ENCODE data around the gene RFX5. TPM values are rescaled to one million over a fixed set of nuclear protein-coding genes. Genes with fewer than 3 reads are reported as not detected.

The RFX5 gene
- total RNA-seq, 2 donors from 2014 or later: 25.5 to 27.2 TPM

GRCh38 chr1:151318975-151319374 is 28.1 kb downstream of the RFX5 start:
- Histone ChIP-seq H3K4me3 (no peak overlapping the region), H3K9me3 (no peaks in the 10 kb centered on the region), H3K36me3 (no peaks in the 10 kb centered on the region), H3K27ac (no peak overlapping the region), H3K4me1 (replicated peaks) (no peaks in the 10 kb centered on the region), H3K27me3 (replicated peaks; ENCODE audit: insufficient read depth) (no peaks in the 10 kb centered on the region)
- intact Hi-C loops (cut with DNase I): no loop called here
- no peak for DNase-seq (ENCODE audit: low spot score)
- 70% methylated on average over 3 of the region's 3 CpGs for WGBS
- TF ChIP-seq POLR2A (IDR thresholded peaks at IDR 0.05) (no peak), CTCF (IDR thresholded peaks at IDR 0.05) (no peak), POLR2AphosphoS5 (IDR thresholded peaks at IDR 0.05) (no peak)

GRCh38 chr1:151315565-151316235 is 31.4 kb downstream of the RFX5 start:
- H3K4me3 ChIP-seq: no peak overlapping the region
- no peaks in the 10 kb centered on the region for H3K4me1 ChIP-seq (replicated peaks)
- intact Hi-C loops (cut with DNase I): no loop called here
- DNase-seq (ENCODE audit: low spot score): no peak
- no peak overlapping the region for H3K27ac ChIP-seq
- no peak for TF ChIP-seq CTCF (IDR thresholded peaks at IDR 0.05)
- TF ChIP-seq POLR2AphosphoS5 (IDR thresholded peaks at IDR 0.05): no peak
- no peak for TF ChIP-seq POLR2A (IDR thresholded peaks at IDR 0.05)
- no peaks in the 10 kb centered on the region for H3K9me3 ChIP-seq
- H3K36me3 ChIP-seq: no peaks in the 10 kb centered on the region
- no peaks in the 10 kb centered on the region for H3K27me3 ChIP-seq (replicated peaks; ENCODE audit: insufficient read depth)
- 90% methylated on average over 17 of the region's 17 CpGs for whole genome bisulfite sequencing

GRCh38 chr1:151314137-151314875 is 32.7 kb downstream of the RFX5 start:
- intact Hi-C loops (cut with DNase I): no loop called here
- no peaks in the 10 kb centered on the region for H3K9me3 ChIP-seq
- no peak for DNase-seq (ENCODE audit: low spot score)
- H3K27ac ChIP-seq: no peak overlapping the region
- H3K27me3 ChIP-seq (replicated peaks; ENCODE audit: insufficient read depth): no peaks in the 10 kb centered on the region
- H3K4me1 ChIP-seq (replicated peaks): peaks cover 4% of the 10 kb centered on the region
- H3K36me3 ChIP-seq: no peaks in the 10 kb centered on the region
- TF ChIP-seq POLR2AphosphoS5 (IDR thresholded peaks at IDR 0.05): no peak
- no peak for TF ChIP-seq CTCF (IDR thresholded peaks at IDR 0.05)
- no peak for TF ChIP-seq POLR2A (IDR thresholded peaks at IDR 0.05)
- H3K4me3 ChIP-seq: no peak overlapping the region
- 40% methylated on average over 3 of the region's 3 CpGs for WGBS

GRCh38 chr1:151313501-151313900 is 33.6 kb downstream of the RFX5 start:
- intact Hi-C loops (cut with DNase I): no loop called here
- no peak for DNase-seq (ENCODE audit: low spot score)
- Histone ChIP-seq H3K4me3 (no peak overlapping the region), H3K27me3 (replicated peaks; ENCODE audit: insufficient read depth) (no peaks in the 10 kb centered on the region), H3K36me3 (no peaks in the 10 kb centered on the region), H3K9me3 (no peaks in the 10 kb centered on the region), H3K4me1 (replicated peaks) (peaks cover 4% of the 10 kb centered on the region), H3K27ac (no peak overlapping the region)
- TF ChIP-seq CTCF (IDR thresholded peaks at IDR 0.05) (no peak), POLR2AphosphoS5 (IDR thresholded peaks at IDR 0.05) (no peak), POLR2A (IDR thresholded peaks at IDR 0.05) (no peak)
- WGBS: 63% methylated on average over 2 of the region's 2 CpGs

- H3K4me1 ChIP-seq (replicated peaks): peaks cover 4% of the 10 kb centered on the region
- H3K27ac ChIP-seq: no peak overlapping the region
- no peak overlapping the region for H3K4me3 ChIP-seq
- no peaks in the 10 kb centered on the region for H3K9me3 ChIP-seq
- no peak for TF ChIP-seq POLR2A (IDR thresholded peaks at IDR 0.05)
- TF ChIP-seq CTCF (IDR thresholded peaks at IDR 0.05): no peak
- no peak for TF ChIP-seq POLR2AphosphoS5 (IDR thresholded peaks at IDR 0.05)
- H3K27me3 ChIP-seq (replicated peaks; ENCODE audit: insufficient read depth): no peaks in the 10 kb centered on the region
- DNase-seq (ENCODE audit: low spot score): no peak
- 88% methylated on average over 8 of the region's 8 CpGs for WGBS
- intact Hi-C loops (cut with DNase I): no loop called here
- peaks cover 0 to under 1% of the 10 kb centered on the region in 2 donors for H3K36me3 ChIP-seq
Measured at GRCh38 chr1:151312826-151313225, 34.2 kb downstream of the RFX5 start.

All from prostate gland (tissue), 2 donors.